Dermis microvascular lymphatic vessel endothelial cell (primary cell): ENCODE data around the gene IGSF8. TPM values are rescaled to one million over a fixed set of nuclear protein-coding genes. Genes with fewer than 3 reads are reported as not detected.
"Not testable (repeated sequence)": the region's sequence is repeated elsewhere in the genome, so short reads cannot be mapped to it uniquely, and the experiment has no call there.

Experiments used
- DNase-seq, 2 donors: peaks; one replicate each; pipeline versions ENCODE4 v3.0.0 to v3.0.0-alpha.2; 2010; ENCODE audit warnings: low read depth in 2 of 2
- total RNA-seq: library from RNA; depleted of rRNA; stranded (reverse); fragments of >200 nt; gene quantifications from 2 replicates; pipeline ENCODE4 v1.2.1, GENCODE V29; 2014

The IGSF8 gene
- total RNA-seq, 1 donor from 2014 or later, result 5.6 TPM

GRCh38 chr1:160127865-160128523, 29.6 kb upstream of the IGSF8 start:
- no peak for DNase-seq

GRCh38 chr1:160127381-160127780, 29.0 kb upstream of the IGSF8 start:
- DNase-seq, result no peak

GRCh38 chr1:160126342-160126741, 27.9 kb upstream of the IGSF8 start:
- DNase-seq, result not testable (repeated sequence)

GRCh38 chr1:160125746-160126145, 27.3 kb upstream of the IGSF8 start:
- no peak for DNase-seq

GRCh38 chr1:160124705-160125478, 26.5 kb upstream of the IGSF8 start:
- no peak for DNase-seq

- no peak for DNase-seq
These were observed 25.3 kb upstream of the IGSF8 start for GRCh38 chr1:160123726-160124125.

- DNase-seq, result no peak
These were observed 24.6 kb upstream of the IGSF8 start for GRCh38 chr1:160122978-160123495.

GRCh38 chr1:160121388-160121787, 23.0 kb upstream of the IGSF8 start:
- DNase-seq, result no peak

GRCh38 chr1:160120797-160121196, 22.4 kb upstream of the IGSF8 start:
- DNase-seq, result no peak

- DNase-seq, result no peak
These were observed 20.5 kb upstream of the IGSF8 start for GRCh38 chr1:160118928-160119327.

GRCh38 chr1:160117709-160118183, 19.3 kb upstream of the IGSF8 start:
- DNase-seq, result no peak

- no peak for DNase-seq
These were observed 18.9 kb upstream of the IGSF8 start for GRCh38 chr1:160117300-160117699.

GRCh38 chr1:160116283-160117147, 18.1 kb upstream of the IGSF8 start:
- DNase-seq, result no peak

- no peak for DNase-seq
These were observed 17.3 kb upstream of the IGSF8 start, which contains the start of gene ATP1A2 for GRCh38 chr1:160115545-160116282. ATP1A2 (plus strand) TSS chr1:160115759; CDS start chr1:160115862, 103 bp downstream.

GRCh38 chr1:160114085-160114484, 15.7 kb upstream of the IGSF8 start:
- DNase-seq, result no peak

GRCh38 chr1:160113407-160113806, 15.0 kb upstream of the IGSF8 start:
- DNase-seq, result no peak

GRCh38 chr1:160112357-160112756, 13.9 kb upstream of the IGSF8 start:
- no peak for DNase-seq

- not testable (repeated sequence) for DNase-seq
These were observed 13.0 kb upstream of the IGSF8 start for GRCh38 chr1:160111462-160111861.

GRCh38 chr1:160109686-160110085, 11.3 kb upstream of the IGSF8 start:
- no peak for DNase-seq

- DNase-seq, result peak; percentile 6 to 56
These were observed 10.7 kb upstream of the IGSF8 start for GRCh38 chr1:160108888-160109662.
